Measurements from ENCODE around the gene WDR33.
"Not testable (repeated sequence)": the region's sequence is repeated elsewhere in the genome, so short reads cannot be mapped to it uniquely, and the experiment has no call there.

The WDR33 gene

DNA sequence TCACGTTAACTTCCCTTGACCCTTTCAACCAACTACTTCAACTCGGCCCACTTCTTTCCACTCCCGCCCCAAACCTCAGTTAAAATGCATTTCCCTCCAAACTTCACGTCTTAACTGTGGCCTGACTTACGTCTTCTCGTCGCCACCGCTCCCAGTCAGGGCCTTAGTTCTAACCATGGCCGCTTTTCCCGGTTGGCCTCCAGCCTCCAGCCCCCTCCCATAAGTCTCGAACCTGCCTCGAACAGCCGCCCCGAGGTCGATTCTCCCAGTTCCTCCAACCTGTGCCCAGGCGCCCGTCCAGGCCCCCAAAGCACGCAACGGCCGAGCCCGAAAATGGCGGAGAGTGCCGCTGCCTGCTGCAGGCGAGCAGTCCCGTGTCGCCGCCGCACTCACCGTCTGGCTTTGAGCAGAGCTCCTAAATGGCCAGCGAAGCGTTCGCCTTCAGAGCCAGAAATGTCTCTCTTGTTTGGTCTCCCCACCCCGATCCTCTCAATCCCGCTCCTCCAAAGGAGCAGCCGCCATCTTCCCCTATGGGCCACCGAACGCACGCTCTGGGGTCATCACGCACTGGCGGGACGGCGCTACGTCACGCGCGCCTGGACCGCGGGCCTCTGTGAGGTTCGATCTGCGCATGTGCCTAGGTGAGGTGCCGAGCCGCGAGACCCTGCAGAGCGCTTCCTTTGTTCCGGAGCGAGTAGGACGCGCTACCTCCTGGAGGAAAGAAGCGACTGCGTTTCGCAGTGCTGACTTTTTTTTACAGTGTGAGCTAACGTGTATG is at the start of gene WDR33:
Gene WDR33 (minus strand): TSS at position 553 of the 778 bp plus-strand sequence. CDS start 40,190 bp downstream, outside the sequence.
- peak; percentile 81 to 88 (median 87) for DNase-seq (ENCODE audit: low read depth in 3 of 3, low spot score in 1 of 3)

DNA sequence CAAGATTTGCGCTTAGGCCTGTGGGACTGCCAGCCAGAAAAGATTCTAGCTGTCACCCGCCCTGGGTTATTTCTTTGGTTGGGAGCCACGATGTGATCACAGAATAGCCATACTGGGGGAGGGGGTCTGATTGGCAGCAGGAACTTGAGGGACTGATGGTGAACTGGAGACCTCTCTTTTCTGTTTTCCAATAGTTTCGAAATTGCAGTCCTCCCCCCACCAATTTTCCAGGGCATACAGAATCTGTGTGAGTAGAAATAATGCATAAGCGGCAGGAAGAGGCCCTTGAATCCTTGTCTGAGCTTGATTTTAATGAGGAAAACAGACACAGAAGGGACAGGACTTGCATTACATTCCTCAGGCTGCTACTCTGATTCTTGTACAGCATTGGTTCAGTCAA is 49.2 kb upstream of the WDR33 start:
- no peak for DNase-seq (ENCODE audit: low read depth in 3 of 3, low spot score in 1 of 3)

GRCh38 chr2:127859712-127860085 is 48.7 kb upstream of the WDR33 start:
- peak; percentile 35 to 47 (median 38) for DNase-seq (ENCODE audit: low read depth in 3 of 3, low spot score in 1 of 3)

DNA sequence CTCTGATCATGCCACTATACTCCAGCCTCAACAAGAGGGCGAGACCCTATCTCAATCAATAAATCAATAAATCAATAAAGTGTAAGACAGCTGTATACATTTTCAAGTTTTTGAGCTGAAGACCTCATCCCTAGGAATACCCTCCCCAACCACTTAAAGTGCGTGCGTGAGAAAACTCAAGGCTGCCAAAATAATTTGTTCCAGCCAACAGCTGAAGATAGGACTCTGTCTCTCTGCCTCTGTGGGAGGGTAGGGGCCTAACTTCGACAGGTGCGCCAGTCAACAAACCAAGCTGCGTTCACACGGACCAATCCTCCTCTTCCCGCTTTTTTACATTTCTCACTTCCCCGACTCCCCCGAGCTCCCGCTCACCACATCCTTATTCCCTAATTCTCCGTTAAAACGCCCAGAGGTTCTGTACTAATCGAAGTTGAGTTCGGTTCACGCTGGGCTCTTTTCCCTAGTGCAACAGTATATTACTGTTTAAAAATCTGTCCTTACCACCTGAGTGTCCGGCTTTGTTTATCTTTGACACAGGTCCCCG is 46.4 kb upstream of the WDR33 start:
- DNase-seq (ENCODE audit: low read depth in 3 of 3, low spot score in 1 of 3), result no peak

DNA sequence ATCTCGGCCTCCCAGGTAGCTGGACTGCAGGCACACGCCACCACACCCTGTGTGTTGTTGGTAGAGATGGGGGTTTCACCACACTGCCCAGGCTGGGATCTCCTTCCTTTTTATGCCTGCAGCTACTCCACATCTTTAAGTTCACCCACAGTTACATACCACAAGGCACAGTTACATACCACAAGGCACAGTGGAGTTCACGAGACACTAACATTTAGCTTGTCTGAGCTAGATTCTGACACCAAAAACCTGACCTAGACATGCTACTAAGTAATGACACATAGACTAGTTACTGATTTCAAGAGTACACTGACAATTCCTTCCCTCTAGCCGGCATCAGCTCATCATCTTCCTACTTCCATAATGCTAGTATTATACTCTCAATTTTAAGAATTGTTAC is 42.7 kb upstream of the WDR33 start:
- DNase-seq (ENCODE audit: low read depth in 3 of 3, low spot score in 1 of 3), result no peak

- DNase-seq (ENCODE audit: low read depth in 3 of 3, low spot score in 1 of 3), result no peak
These were observed 41.4 kb upstream of the WDR33 start for GRCh38 chr2:127852388-127852787.

- no peak for DNase-seq (ENCODE audit: low read depth in 3 of 3, low spot score in 1 of 3)
These were observed 37.0 kb upstream of the WDR33 start for GRCh38 chr2:127847931-127848330.

- no peak for DNase-seq (ENCODE audit: low read depth in 3 of 3, low spot score in 1 of 3)
These were observed 34.0 kb upstream of the WDR33 start for GRCh38 chr2:127844973-127845372.

GRCh38 chr2:127843677-127844076 is 32.7 kb upstream of the WDR33 start:
- no peak for DNase-seq (ENCODE audit: low read depth in 3 of 3, low spot score in 1 of 3)

- DNase-seq (ENCODE audit: low read depth in 3 of 3, low spot score in 1 of 3), result no peak
These were observed 30.7 kb upstream of the WDR33 start for GRCh38 chr2:127841466-127842178.

DNA sequence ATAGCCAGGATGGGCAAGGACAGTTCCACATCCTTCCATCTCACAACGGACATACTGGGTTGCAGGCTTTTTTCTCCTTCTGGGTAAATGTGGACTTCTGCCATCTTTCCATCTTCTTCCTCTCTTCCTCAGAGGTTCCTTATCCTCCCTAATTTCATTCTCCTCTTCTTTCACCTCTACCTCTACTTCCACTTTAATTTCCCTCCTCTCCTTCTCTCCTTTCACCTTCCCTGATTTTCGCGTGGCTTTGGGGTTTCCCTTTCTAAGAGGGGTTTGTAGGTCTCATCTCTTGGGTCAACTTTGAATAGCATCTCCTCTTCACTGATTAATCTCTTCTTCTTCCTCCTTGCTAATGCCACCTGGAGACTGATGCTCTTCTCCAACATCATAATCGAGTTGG is 29.9 kb upstream of the WDR33 start:
- DNase-seq (ENCODE audit: low read depth in 3 of 3, low spot score in 1 of 3), result no peak

- no peak for DNase-seq (ENCODE audit: low read depth in 3 of 3, low spot score in 1 of 3)
These were observed 24.0 kb upstream of the WDR33 start for GRCh38 chr2:127834951-127835350.

- DNase-seq (ENCODE audit: low read depth in 3 of 3, low spot score in 1 of 3), result peak in 2 of 3 donors; percentile 9 to 16
These were observed 18.9 kb upstream of the WDR33 start for GRCh38 chr2:127829845-127830246.

DNA sequence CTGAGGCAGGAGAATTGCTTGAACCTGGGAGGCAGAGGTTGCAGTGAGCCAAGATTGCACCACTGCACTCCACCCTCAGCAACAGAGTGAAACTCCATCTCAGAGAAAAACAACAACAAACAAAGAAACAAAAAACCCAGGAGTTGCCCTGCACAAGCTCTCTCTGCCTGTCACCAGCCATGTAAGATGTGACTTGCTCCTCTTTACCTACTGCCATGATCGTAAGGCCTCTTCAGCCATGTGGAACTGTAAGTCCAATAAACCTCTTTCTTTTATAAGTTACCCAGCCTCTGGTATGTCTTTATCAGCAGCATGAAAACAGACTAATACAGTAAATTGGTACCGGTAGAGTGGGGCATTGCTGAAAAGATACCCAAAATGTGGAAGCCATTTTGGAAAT is 15.7 kb upstream of the WDR33 start:
- DNase-seq (ENCODE audit: low read depth in 3 of 3, low spot score in 1 of 3), result not testable (repeated sequence)

- no peak for DNase-seq (ENCODE audit: low read depth in 3 of 3, low spot score in 1 of 3)
These were observed 15.1 kb upstream of the WDR33 start for GRCh38 chr2:127826047-127826446.

- DNase-seq (ENCODE audit: low read depth in 3 of 3, low spot score in 1 of 3), result no peak
These were observed 9.2 kb upstream of the WDR33 start for GRCh38 chr2:127820080-127820668.

- DNase-seq (ENCODE audit: low read depth in 3 of 3, low spot score in 1 of 3), result no peak
These were observed 7.9 kb upstream of the WDR33 start for GRCh38 chr2:127818794-127819425.

DNA sequence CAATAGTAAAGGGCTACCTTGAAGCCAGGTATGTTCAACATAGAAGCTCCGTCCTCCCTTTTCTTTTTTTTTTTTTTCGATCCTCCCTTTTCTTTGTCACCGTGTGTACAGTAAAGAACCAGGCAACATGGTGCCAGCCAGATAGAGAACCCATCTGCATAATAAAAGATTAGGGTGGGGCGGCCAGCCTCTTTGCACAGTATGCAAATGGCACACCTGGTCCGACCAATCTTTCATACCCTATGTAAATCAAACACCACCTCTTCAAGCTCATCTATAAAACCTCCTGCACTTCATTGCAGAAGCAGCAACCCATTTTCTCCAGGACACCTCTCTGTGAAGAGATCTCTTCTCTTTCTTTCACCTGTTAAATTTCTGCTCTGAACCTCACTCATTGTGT is 7.3 kb upstream of the WDR33 start:
- DNase-seq (ENCODE audit: low read depth in 3 of 3, low spot score in 1 of 3), result no peak

DNA sequence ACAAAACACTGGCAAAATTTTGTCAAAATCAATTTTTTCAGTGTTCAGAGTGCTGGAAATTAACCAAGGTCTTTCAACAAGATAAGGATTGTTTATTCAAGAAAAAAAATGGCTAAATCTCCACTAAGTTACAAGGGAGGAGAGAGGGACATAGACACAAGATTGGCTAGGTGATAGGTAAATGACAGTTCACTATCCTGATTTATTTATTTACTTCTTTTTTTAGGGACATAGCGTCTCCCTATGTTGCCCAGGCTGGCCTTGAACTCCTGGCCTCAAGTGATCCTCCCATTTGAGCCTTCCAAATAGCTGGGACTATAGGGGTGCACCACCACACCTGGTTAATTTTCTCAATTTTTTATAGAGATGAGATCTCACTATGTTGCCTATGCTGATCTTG is 3.7 kb upstream of the WDR33 start:
- DNase-seq (ENCODE audit: low read depth in 3 of 3, low spot score in 1 of 3), result no peak

- not testable (repeated sequence) for DNase-seq (ENCODE audit: low read depth in 3 of 3, low spot score in 1 of 3)
These were observed 1.5 kb upstream of the WDR33 start for GRCh38 chr2:127812441-127812840.
